HepG2 (cell line): ENCODE measurements around the gene ABHD2. TPM values are rescaled to one million over a fixed set of nuclear protein-coding genes. Genes with fewer than 3 reads are reported as not detected.

Experiments used
- ARNT2 ChIP-seq: sonication (generic); formaldehyde crosslinking; IDR thresholded peaks from 2 replicates; pipeline ENCODE4 v1.8.0; 2022; ENCODE audit warnings: mild to moderate bottlenecking, low read depth, missing genetic modification reagents, moderate library complexity
- ATF7-NPFF ChIP-seq: sonication (generic); formaldehyde crosslinking; IDR thresholded peaks from 2 replicates; pipeline ENCODE4 v1.8.1; 2023; ENCODE audit warnings: mild to moderate bottlenecking, low read depth, missing genetic modification reagents, moderate library complexity
- CENPX ChIP-seq: sonication (generic); formaldehyde crosslinking; IDR thresholded peaks from 2 replicates; pipeline ENCODE4 v1.9.0; 2021; ENCODE audit warnings: mild to moderate bottlenecking, missing genetic modification reagents, moderate library complexity
- DR1 ChIP-seq: sonication (generic); formaldehyde crosslinking; IDR thresholded peaks from 2 replicates; pipeline ENCODE4 v1.8.0; 2021; ENCODE audit warnings: mild to moderate bottlenecking, missing genetic modification reagents, inconsistent platforms
- EED ChIP-seq: sonication (generic); formaldehyde crosslinking; IDR thresholded peaks from 2 replicates; pipeline ENCODE4 v1.5.0; 2020; ENCODE audit warnings: mild to moderate bottlenecking, missing genetic modification reagents
- IKZF4 ChIP-seq: sonication (generic); formaldehyde crosslinking; IDR thresholded peaks from 2 replicates; pipeline ENCODE4 v1.5.1; 2020; ENCODE audit warnings: borderline replicate concordance, mild to moderate bottlenecking, low read depth, missing genetic modification reagents; ENCODE audit errors: not compliant biosample characterization
- KLF6 ChIP-seq: IDR thresholded peaks from 2 replicates; pipeline ENCODE4 v1.8.0; 2016; ENCODE audit warnings: missing biosample characterization, missing genetic modification reagents
- KLF9 ChIP-seq: IDR thresholded peaks from 2 replicates; pipeline ENCODE4 v1.6.1; 2016; ENCODE audit warnings: low read depth
- MED8 ChIP-seq: sonication (generic); formaldehyde crosslinking; IDR thresholded peaks from 2 replicates; pipeline ENCODE4 v1.8.1; 2023; ENCODE audit warnings: mild to moderate bottlenecking, missing genetic modification reagents; ENCODE audit not compliant: insufficient replicate concordance
- NFKB2 ChIP-seq: sonication (generic); formaldehyde crosslinking; IDR thresholded peaks from 2 replicates; pipeline ENCODE4 v1.4.0; 2020; ENCODE audit warnings: missing genetic modification reagents, borderline replicate concordance
- NFYC ChIP-seq: IDR thresholded peaks from 2 replicates; pipeline ENCODE4 v1.6.1; 2016; ENCODE audit warnings: missing genetic modification reagents, missing compliant biosample characterization
- NPAS2 ChIP-seq: sonication (generic); formaldehyde crosslinking; IDR thresholded peaks from 2 replicates; pipeline ENCODE4 v1.8.0; 2022; ENCODE audit warnings: mild to moderate bottlenecking, missing genetic modification reagents, borderline replicate concordance
- POGZ ChIP-seq: sonication (generic); formaldehyde crosslinking; IDR thresholded peaks from 2 replicates; pipeline ENCODE4 v1.4.0; 2020; ENCODE audit warnings: mild to moderate bottlenecking, missing genetic modification reagents
- SCMH1 ChIP-seq: sonication (generic); formaldehyde crosslinking; IDR thresholded peaks from 2 replicates; pipeline ENCODE4 v1.9.0; 2021; ENCODE audit warnings: missing genetic modification reagents, mild to moderate bottlenecking, borderline replicate concordance
- SETDB1 ChIP-seq: sonication (generic); formaldehyde crosslinking; IDR thresholded peaks from 2 replicates; pipeline ENCODE4 v1.5.1; 2020; ENCODE audit warnings: missing genetic modification reagents, mild to moderate bottlenecking, borderline replicate concordance
- SIN3B ChIP-seq: fragments of 150-350 bp; IDR thresholded peaks from 2 replicates; pipeline ENCODE4 v1.6.1; 2014; ENCODE audit warnings: low read length
- SP2 ChIP-seq: sonication (generic); formaldehyde crosslinking; IDR thresholded peaks from 2 replicates; pipeline ENCODE4 v1.5.1; 2020; ENCODE audit warnings: mild to moderate bottlenecking, missing genetic modification reagents
- TAF1 ChIP-seq: sonication (generic); formaldehyde crosslinking; IDR thresholded peaks from 2 replicates; pipeline ENCODE4 v1.4.0; 2020; ENCODE audit warnings: missing genetic modification reagents
- TBX3 ChIP-seq: fragments of 450-650 bp; IDR thresholded peaks from 2 replicates; pipeline ENCODE4 v1.6.1; 2017; ENCODE audit warnings: antibody characterized with exemption, mild to moderate bottlenecking, inconsistent platforms, borderline replicate concordance
- TRIM24 ChIP-seq: sonication (generic); formaldehyde crosslinking; IDR thresholded peaks from 2 replicates; pipeline ENCODE4 v1.8.0; 2022; ENCODE audit warnings: mild to moderate bottlenecking, missing genetic modification reagents
- U2AF2 ChIP-seq: fragments of 200-400 bp; formaldehyde crosslinking; IDR thresholded peaks from 2 replicates; pipeline ENCODE4 v1.6.1; 2017; ENCODE audit warnings: low read depth, mild to moderate bottlenecking, low read length
- ZFAT ChIP-seq: sonication (generic); formaldehyde crosslinking; conservative IDR thresholded peaks from 2 replicates; pipeline ENCODE4 v1.8.1; 2023; ENCODE audit warnings: missing genetic modification reagents, inconsistent platforms
- ZNF17 ChIP-seq: sonication (generic); formaldehyde crosslinking; IDR thresholded peaks from 2 replicates; pipeline ENCODE4 v1.5.0; 2020; ENCODE audit warnings: mild to moderate bottlenecking, missing genetic modification reagents
- ZNF546 ChIP-seq: sonication (generic); formaldehyde crosslinking; conservative IDR thresholded peaks from 2 replicates; pipeline ENCODE4 v1.8.1; 2023; ENCODE audit warnings: mild to moderate bottlenecking, missing genetic modification reagents
- ZNF572 ChIP-seq: sonication (generic); formaldehyde crosslinking; IDR thresholded peaks from 2 replicates; pipeline ENCODE4 v1.5.1; 2020; ENCODE audit warnings: mild to moderate bottlenecking, missing genetic modification reagents
- ZNF678 ChIP-seq: sonication (generic); formaldehyde crosslinking; IDR thresholded peaks from 2 replicates; pipeline ENCODE4 v1.4.0; 2020; ENCODE audit warnings: mild to moderate bottlenecking, missing genetic modification reagents
- polyA plus RNA-seq, 8 experiments: library from polyadenylated mRNA; depleted of rRNA in 3 of 8; stranded (reverse) in 7 of 8; unstranded in 1 of 8; fragments of >200 nt; fragmentation: Illumina TruSeq in 4 of 8; extraction: Trizol in 4 of 8; gene quantifications; 2 replicates each; pipeline versions ENCODE4 v1.2.1 to v1.2.3, GENCODE V29; 2011 to 2016; ENCODE audit warnings: low read depth in 4 of 8, missing spikeins in 1 of 8, mixed read lengths in 1 of 8; ENCODE audit not compliant: insufficient read depth in 1 of 8
- total RNA-seq, 5 experiments: library from RNA; depleted of rRNA; stranded (reverse); fragments of >200 nt; fragmentation: Illumina TruSeq; extraction: Trizol; gene quantifications; 2 replicates each; pipeline ENCODE4 v1.2.3, GENCODE V29; 2016; ENCODE audit warnings: low read depth in 1 of 5
- TF ChIP-seq, protein P1 (sequence below): sonication (generic); formaldehyde crosslinking; IDR thresholded peaks from 2 replicates; pipeline ENCODE4 v1.8.0; 2023; ENCODE audit warnings: mild to moderate bottlenecking, missing genetic modification reagents
- TF ChIP-seq, protein P2 (sequence below): IDR thresholded peaks from 2 replicates; pipeline ENCODE4 v1.6.1; 2016; ENCODE audit warnings: mild to moderate bottlenecking, missing biosample characterization, missing genetic modification reagents
- TF ChIP-seq, protein P3 (sequence below): sonication (generic); formaldehyde crosslinking; conservative IDR thresholded peaks from 2 replicates; pipeline ENCODE4 v1.4.0; 2020; ENCODE audit warnings: missing genetic modification reagents

The ABHD2 gene
- total and polyA plus RNA-seq, 2 of the 13 experiments (the other 11 are each of a cell fraction or from before 2014, with no cell fraction given), result 14.8 to 22.4 TPM

DNA sequence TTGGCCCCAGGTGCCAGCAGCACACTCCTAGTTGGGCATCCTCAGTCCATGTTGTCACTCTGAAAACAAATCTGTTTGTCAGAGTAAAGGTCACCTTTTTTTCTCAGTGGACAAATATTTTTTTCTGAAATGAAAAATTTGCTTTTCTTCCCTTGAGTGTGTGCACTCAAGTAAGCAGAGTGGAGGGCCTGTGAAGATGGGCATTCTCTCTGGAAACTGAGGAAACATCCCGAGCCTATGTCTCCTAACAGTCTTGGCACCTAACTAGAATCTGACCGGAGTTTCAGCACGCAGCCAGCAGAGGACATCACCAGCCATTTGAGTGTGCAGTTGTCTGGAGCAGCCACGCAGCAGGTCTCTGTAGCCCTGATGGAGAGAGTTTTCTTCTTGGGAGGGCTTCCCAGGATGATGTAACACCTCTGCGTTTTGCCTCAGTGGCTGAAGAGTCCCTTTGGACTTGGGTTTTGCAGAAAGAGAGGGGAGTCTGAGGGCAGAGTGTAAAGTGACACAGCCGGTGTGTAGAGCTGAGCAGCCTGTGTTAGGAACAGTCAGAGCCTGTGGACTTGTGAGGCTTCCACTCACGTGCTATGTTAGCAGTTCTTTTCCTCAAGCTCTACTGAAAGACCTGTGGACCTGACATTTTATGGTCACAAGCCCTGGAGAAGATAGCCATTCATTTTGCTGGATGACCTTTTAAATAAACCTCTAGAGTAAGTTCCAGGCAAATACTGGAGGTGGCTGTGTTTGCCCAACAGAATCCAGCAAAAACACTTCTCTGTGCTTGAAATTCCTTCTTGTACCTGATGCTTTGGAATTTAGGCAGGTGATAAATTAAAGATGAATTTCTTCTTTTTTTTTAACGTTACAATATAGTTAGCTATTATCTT, 51.6 kb downstream of the ABHD2 start (continued):
- no peak for TF ChIP-seq ZNF546 (CRISPR knock-in tag)
- TF ChIP-seq SIN3B, result no peak
- TF ChIP-seq IKZF4 (CRISPR knock-in tag), result no peak
- no peak for TF ChIP-seq NPAS2 (CRISPR knock-in tag)
- TF ChIP-seq TRIM24 (CRISPR knock-in tag), result no peak
- TF ChIP-seq KLF6, result peak; percentile 53; the same call in 1 of the 2 replicates
- TF ChIP-seq MED8 (CRISPR knock-in tag), result no peak
- TF ChIP-seq, protein P1, sequence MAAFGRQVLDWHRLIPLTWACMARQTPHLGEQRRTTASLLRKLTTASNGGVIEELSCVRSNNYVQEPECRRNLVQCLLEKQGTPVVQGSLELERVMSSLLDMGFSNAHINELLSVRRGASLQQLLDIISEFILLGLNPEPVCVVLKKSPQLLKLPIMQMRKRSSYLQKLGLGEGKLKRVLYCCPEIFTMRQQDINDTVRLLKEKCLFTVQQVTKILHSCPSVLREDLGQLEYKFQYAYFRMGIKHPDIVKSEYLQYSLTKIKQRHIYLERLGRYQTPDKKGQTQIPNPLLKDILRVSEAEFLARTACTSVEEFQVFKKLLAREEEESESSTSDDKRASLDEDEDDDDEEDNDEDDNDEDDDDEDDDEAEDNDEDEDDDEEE (CRISPR knock-in tag), result no peak
- TF ChIP-seq SCMH1 (CRISPR knock-in tag), result no peak
- TF ChIP-seq CENPX, result no peak
- no peak for TF ChIP-seq ZFAT
- TF ChIP-seq ATF7-NPFF, result no peak
- no peak for TF ChIP-seq DR1 (CRISPR knock-in tag)
- TF ChIP-seq ZNF678 (CRISPR knock-in tag), result no peak
- no peak for TF ChIP-seq POGZ
- TF ChIP-seq ZNF572 (CRISPR knock-in tag), result no peak
- no peak for TF ChIP-seq NFKB2 (CRISPR knock-in tag)
- 0 out of 2 replicates have a peak, but pooled peaks have one; percentile 15 for TF ChIP-seq TAF1 (CRISPR knock-in tag)
- TF ChIP-seq EED (CRISPR knock-in tag), result no peak
- TF ChIP-seq, protein P2, sequence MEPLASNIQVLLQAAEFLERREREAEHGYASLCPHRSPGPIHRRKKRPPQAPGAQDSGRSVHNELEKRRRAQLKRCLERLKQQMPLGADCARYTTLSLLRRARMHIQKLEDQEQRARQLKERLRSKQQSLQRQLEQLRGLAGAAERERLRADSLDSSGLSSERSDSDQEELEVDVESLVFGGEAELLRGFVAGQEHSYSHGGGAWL, result no peak
- no peak for TF ChIP-seq U2AF2
- TF ChIP-seq ARNT2 (CRISPR knock-in tag), result no peak
- no peak for TF ChIP-seq SETDB1 (CRISPR knock-in tag)
- no peak for TF ChIP-seq TBX3
- no peak for TF ChIP-seq SP2 (CRISPR knock-in tag)
- TF ChIP-seq ZNF17 (CRISPR knock-in tag), result no peak
- TF ChIP-seq NFYC (CRISPR knock-in tag), result no peak
- TF ChIP-seq, protein P3, sequence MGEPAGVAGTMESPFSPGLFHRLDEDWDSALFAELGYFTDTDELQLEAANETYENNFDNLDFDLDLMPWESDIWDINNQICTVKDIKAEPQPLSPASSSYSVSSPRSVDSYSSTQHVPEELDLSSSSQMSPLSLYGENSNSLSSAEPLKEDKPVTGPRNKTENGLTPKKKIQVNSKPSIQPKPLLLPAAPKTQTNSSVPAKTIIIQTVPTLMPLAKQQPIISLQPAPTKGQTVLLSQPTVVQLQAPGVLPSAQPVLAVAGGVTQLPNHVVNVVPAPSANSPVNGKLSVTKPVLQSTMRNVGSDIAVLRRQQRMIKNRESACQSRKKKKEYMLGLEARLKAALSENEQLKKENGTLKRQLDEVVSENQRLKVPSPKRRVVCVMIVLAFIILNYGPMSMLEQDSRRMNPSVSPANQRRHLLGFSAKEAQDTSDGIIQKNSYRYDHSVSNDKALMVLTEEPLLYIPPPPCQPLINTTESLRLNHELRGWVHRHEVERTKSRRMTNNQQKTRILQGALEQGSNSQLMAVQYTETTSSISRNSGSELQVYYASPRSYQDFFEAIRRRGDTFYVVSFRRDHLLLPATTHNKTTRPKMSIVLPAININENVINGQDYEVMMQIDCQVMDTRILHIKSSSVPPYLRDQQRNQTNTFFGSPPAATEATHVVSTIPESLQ (CRISPR knock-in tag), result 0 out of 2 replicates have a peak, but pooled peaks have one; percentile 4
- TF ChIP-seq KLF9 (CRISPR knock-in tag), result no peak
